ENCODE data around the gene EMC1.
A peak's percentile ranks its signal among the peaks of the same experiment; 100 is the strongest.
"Not testable (repeated sequence)": the region's sequence is repeated elsewhere in the genome, so short reads cannot be mapped to it uniquely, and the experiment has no call there.

EMC1 gene

GRCh38 chr1:19220991-19221390 is 30.3 kb downstream of the EMC1 start:
- no peak overlapping the region for H3K4me3 ChIP-seq (ENCODE audit: low read depth, low read length)
- DNase-seq (ENCODE audit: low read depth): no peak

GRCh38 chr1:19220080-19220846 is 31.1 kb downstream of the EMC1 start:
- H3K4me3 ChIP-seq (ENCODE audit: low read depth, low read length): no peak overlapping the region
- DNase-seq (ENCODE audit: low read depth): no peak

GRCh38 chr1:19219451-19219850 is 31.9 kb downstream of the EMC1 start:
- no peak overlapping the region for H3K4me3 ChIP-seq (ENCODE audit: low read depth, low read length)
- DNase-seq (ENCODE audit: low read depth): no peak

GRCh38 chr1:19216585-19216984 is 34.7 kb downstream of the EMC1 start:
- DNase-seq (ENCODE audit: low read depth); H3K4me3 ChIP-seq (ENCODE audit: low read depth, low read length): not testable (repeated sequence)

- DNase-seq (ENCODE audit: low read depth): no peak
- H3K4me3 ChIP-seq (ENCODE audit: low read depth, low read length): no peak overlapping the region
These were observed 37.7 kb downstream of the EMC1 start for GRCh38 chr1:19213580-19213979.

- no peak overlapping the region for H3K4me3 ChIP-seq (ENCODE audit: low read depth, low read length)
- DNase-seq (ENCODE audit: low read depth): no peak
These were observed 39.2 kb downstream of the EMC1 start for GRCh38 chr1:19212167-19212566.

GRCh38 chr1:19210772-19211549 is 40.4 kb downstream of the EMC1 start:
- peak overlapping the region; percentile 95 for H3K4me3 ChIP-seq (ENCODE audit: low read depth, low read length)
- DNase-seq (ENCODE audit: low read depth): no peak

- peak; percentile 77 for DNase-seq (ENCODE audit: low read depth)
- peak within 1 kb of the TSS; percentile 95 for H3K4me3 ChIP-seq (ENCODE audit: low read depth, low read length)
These were observed 41.1 kb downstream of the EMC1 start, which contains the start of gene UBR4 for GRCh38 chr1:19209990-19210771. TSS of gene UBR4 (minus strand) at chr1:19210266. CDS start at chr1:19210248, 18 bp downstream.

GRCh38 chr1:19209439-19209989 is 41.8 kb downstream of the EMC1 start:
- peak; percentile 21 for DNase-seq (ENCODE audit: low read depth)
- H3K4me3 ChIP-seq (ENCODE audit: low read depth, low read length): peak overlapping the region; percentile 95

- peak; percentile 18 for DNase-seq (ENCODE audit: low read depth)
- peak overlapping the region; percentile 95 for H3K4me3 ChIP-seq (ENCODE audit: low read depth, low read length)
These were observed 42.5 kb downstream of the EMC1 start for GRCh38 chr1:19208710-19209438.

- H3K4me3 ChIP-seq (ENCODE audit: low read depth, low read length): no peak overlapping the region
These were observed 44.4 kb downstream of the EMC1 start for GRCh38 chr1:19206947-19207346.

GRCh38 chr1:19205845-19206244 is 45.5 kb downstream of the EMC1 start:
- no peak for DNase-seq (ENCODE audit: low read depth)
- H3K4me3 ChIP-seq (ENCODE audit: low read depth, low read length): no peak overlapping the region

More at GRCh38 chr1:19206947-19207346, 44.4 kb downstream of the EMC1 start:
- DNase-seq (ENCODE audit: low read depth): no peak

GRCh38 chr1:19205403-19205802 is 45.9 kb downstream of the EMC1 start:
- DNase-seq (ENCODE audit: low read depth): no peak
- no peak overlapping the region for H3K4me3 ChIP-seq (ENCODE audit: low read depth, low read length)

GRCh38 chr1:19204446-19205266 is 46.7 kb downstream of the EMC1 start:
- DNase-seq (ENCODE audit: low read depth): no peak
- H3K4me3 ChIP-seq (ENCODE audit: low read depth, low read length): no peak overlapping the region

- DNase-seq (ENCODE audit: low read depth): peak; percentile 27
- no peak overlapping the region for H3K4me3 ChIP-seq (ENCODE audit: low read depth, low read length)
These were observed 47.9 kb downstream of the EMC1 start for GRCh38 chr1:19203440-19203839.

GRCh38 chr1:19202396-19202795 is 48.9 kb downstream of the EMC1 start:
- DNase-seq (ENCODE audit: low read depth): no peak
- H3K4me3 ChIP-seq (ENCODE audit: low read depth, low read length): no peak overlapping the region

GRCh38 chr1:19199969-19200604 is 51.2 kb downstream of the EMC1 start:
- DNase-seq (ENCODE audit: low read depth): no peak
- no peak overlapping the region for H3K4me3 ChIP-seq (ENCODE audit: low read depth, low read length)

Measured in skeletal muscle cell (primary cell).